ENCODE measurements around the gene ANTXR2.
A peak's percentile ranks its signal among the peaks of the same experiment; 100 is the strongest.
"Not testable (repeated sequence)": the region's sequence is repeated elsewhere in the genome, so short reads cannot be mapped to it uniquely, and the experiment has no call there.

The ANTXR2 gene

GRCh38 chr4:80072744-80073472 is at the start of gene ANTXR2:
Gene ANTXR2, minus strand, starts transcription at chr4:80073229. Its CDS starts 669 bp downstream, at chr4:80072560.
- peak; percentile 86 for DNase-seq

DNA sequence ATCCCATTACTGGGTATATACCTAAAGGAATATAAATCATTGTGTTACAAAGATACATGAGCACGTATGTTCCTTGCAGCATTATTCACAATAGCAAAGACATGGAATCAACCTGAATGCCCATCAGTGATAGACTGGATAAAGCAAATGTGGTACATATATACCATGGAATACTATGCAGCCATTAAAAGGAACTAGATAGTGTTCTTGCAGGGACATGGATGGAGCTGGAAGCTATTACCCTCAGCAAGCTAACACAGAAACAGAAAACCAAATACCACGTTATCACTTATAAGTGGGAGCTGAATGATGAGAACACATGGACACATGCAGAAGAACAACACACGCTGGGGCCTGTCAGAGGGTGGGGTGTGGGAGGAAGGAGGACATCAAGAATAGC is 48.8 kb upstream of the ANTXR2 start:
- not testable (repeated sequence) for DNase-seq

GRCh38 chr4:80119620-80120019 is 46.6 kb upstream of the ANTXR2 start:
- not testable (repeated sequence) for DNase-seq

GRCh38 chr4:80116516-80116915 is 43.5 kb upstream of the ANTXR2 start:
- no peak for DNase-seq

- no peak for DNase-seq
These were observed 42.5 kb upstream of the ANTXR2 start for GRCh38 chr4:80115368-80116181.

GRCh38 chr4:80114732-80115265 is 41.8 kb upstream of the ANTXR2 start:
- DNase-seq: no peak

- DNase-seq: no peak
These were observed 40.6 kb upstream of the ANTXR2 start for GRCh38 chr4:80113615-80114014.

DNA sequence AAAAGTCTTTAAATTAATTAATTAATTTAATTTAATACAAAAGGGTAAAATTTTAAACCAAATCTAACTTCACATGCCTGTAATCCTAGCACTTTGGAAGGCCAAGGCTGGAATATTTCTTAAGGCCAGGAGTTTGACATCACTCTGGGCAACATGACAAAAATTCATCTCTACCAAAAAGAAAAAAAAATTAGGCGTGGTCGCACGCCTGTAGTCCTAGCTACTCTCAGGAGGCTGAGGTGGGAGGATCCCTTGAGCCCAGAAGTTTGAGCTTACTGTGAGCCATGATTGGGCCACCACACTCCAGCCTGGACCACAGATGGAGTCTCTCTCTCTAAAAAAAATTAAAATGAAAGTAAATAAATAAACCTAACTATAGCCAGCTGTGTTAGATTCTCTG is 39.2 kb upstream of the ANTXR2 start:
- DNase-seq: no peak

- DNase-seq: no peak
These were observed 38.2 kb upstream of the ANTXR2 start for GRCh38 chr4:80111276-80111675.

GRCh38 chr4:80107374-80107773 is 34.3 kb upstream of the ANTXR2 start:
- no peak for DNase-seq

- no peak for DNase-seq
These were observed 31.9 kb upstream of the ANTXR2 start for GRCh38 chr4:80104927-80105326.

DNA sequence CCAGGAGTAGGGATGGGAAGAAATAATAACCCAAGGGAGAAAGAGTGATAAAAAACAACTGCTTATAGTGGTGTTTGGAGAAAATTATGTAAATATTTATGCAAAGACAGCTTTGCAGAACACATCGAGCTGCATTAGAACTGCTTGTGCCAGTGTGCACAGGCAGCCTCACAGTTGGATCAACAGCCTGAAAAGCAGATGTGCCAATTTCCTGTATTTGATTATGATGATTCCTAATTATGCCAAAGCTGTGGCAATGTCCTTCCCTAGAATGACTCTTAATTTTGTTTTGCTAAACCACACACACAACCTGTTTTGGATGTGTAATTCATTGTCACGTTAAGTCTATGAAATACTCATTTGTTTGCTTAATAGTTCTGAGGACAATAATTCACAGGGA is 30.6 kb upstream of the ANTXR2 start:
- DNase-seq: peak; percentile 64

- DNase-seq: no peak
These were observed 28.7 kb upstream of the ANTXR2 start for GRCh38 chr4:80101792-80102116.

GRCh38 chr4:80101071-80101791 is 28.2 kb upstream of the ANTXR2 start:
- no peak for DNase-seq

DNA sequence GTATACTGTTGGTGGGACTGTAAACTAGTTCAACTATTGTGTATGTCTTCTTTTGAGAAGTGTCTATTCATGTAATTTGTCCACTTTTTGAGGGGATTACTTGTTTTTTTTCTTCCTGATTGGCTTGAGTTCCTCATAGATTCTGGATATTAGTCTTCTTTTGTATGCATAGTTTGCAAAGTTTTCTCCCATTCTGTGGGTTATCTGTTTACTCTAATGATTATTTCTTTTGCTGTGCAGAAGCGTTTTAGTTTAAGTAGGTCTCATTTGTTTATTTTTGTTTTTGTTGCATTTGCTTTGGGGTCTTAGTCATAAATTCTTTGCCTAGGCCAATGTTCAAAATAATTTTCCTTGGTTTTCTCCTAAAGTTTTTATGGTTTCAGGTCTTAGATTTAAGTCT is 26.6 kb upstream of the ANTXR2 start:
- no peak for DNase-seq

DNA sequence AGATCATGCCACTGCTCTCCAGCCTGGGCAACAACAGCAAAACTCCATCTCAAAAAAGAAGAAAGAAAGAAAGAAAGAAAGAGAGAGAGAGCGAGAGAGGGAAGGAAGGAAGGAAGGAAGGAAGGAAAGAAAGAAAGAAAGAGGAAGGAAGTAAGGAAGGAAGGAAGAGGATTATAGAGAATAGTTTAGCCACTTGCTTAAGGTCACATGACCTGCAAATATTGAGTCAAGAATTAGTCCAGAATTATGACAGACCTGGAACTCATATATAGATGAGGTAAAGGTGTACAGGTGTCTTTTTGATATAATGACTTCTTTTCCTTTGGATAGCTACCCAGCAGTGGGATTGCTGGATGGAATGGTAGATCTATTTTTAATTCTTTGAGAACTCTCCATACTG is 25.6 kb upstream of the ANTXR2 start:
- DNase-seq: no peak

DNA sequence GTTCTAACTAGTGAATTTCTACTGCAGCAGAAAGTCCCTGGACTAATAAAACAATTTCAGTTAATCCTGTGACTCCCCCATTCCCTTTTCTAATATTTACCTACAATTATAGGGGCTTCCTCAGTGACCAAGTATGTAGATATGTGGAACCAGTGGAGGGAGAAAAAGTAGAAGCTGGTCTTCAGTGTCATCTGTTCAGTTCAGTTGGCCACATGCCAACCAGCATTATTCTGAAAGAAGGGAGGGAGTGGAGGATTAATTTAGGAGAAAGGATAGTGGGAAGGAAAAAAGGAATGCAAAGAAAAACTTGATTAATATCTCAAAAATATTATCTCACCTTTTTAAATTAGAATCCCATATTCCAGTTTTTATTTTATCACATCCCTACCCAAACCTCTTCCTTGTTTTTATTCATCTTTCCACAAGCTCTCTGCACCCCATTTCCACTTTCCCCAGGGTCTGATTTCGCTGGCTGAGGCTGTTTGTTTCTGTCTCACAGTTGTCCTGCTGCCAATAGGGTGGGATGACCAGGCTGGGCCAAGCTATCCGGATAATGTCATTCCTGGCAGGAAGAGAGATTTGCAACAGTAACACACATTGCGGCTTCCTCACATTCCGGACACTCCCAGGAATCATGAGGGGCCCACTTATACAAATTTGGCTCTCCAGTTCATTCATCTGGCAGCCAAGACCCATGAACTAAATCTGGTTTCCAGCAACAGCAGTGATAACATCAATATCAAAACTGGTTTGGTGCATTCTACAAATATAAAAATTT is 24.6 kb upstream of the ANTXR2 start:
- DNase-seq: peak; percentile 68

GRCh38 chr4:80096175-80096850 is 23.3 kb upstream of the ANTXR2 start:
- DNase-seq: peak; percentile 31

DNA sequence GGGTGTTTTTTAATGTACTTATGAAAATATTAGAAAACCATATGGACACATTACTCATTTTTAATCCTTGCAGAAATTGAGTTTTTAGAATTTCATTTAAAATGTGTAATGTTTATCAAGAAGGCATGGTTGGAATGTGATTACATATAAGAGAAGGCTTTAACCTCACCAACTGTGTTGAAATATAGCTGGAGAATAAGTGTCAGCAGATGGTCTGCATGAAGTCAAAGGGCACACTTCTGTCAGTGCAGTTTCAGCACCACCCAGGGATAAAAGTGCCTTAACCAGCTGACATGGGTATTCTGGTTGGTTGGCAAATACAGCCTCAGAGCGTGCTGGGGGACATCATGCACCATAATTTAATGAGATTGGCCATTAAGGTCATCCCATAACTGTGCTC is 21.2 kb upstream of the ANTXR2 start:
- peak; percentile 32 for DNase-seq

GRCh38 chr4:80093563-80093962 is 20.5 kb upstream of the ANTXR2 start:
- DNase-seq: no peak

- DNase-seq: no peak
These were observed 19.8 kb upstream of the ANTXR2 start for GRCh38 chr4:80092847-80093246.

- no peak for DNase-seq
These were observed 19.1 kb upstream of the ANTXR2 start for GRCh38 chr4:80092088-80092487.
